Measurements from ENCODE around the gene ANKRD10. TPM values are rescaled to one million over a fixed set of nuclear protein-coding genes. Genes with fewer than 3 reads are reported as not detected.

Gene ANKRD10
- total RNA-seq, 1 experiment from 2014 or later = 120 TPM

DNA sequence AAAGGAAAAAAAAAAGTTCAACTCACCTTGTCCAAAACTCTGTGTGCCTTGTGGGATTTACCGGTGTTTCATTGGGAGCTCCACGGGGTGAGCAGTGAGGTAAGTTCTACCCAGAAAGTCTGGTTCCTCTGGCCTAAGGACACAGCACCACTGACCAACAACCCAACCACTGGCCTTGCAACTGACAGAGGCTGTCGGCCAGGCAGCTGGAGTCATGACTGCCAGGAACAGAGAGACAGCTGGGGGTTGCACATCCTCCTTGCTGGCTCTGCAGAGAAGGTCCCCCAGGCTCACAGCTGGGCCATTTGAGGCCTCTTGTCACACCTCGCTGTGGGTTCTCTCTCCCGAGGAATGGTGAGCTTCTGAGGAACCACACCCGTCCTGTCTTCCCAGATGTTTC is 59.5 kb downstream of the ANKRD10 start:
- H3K9me3 Mint-ChIP-seq (ENCODE audit: low read depth, unreplicated experiment) = no peaks in the 10 kb centered on the region
- TF ChIP-seq CTCF (IDR thresholded peaks at IDR 0.05; ENCODE audit: unreplicated experiment) = no peak
- intact Hi-C loops (cut with micrococcal nuclease; ENCODE audit: unreplicated experiment) = no loop called here
- H3K4me1 Mint-ChIP-seq (ENCODE audit: low read depth, unreplicated experiment) = no peaks in the 10 kb centered on the region
- H3K36me3 Mint-ChIP-seq (ENCODE audit: insufficient read depth, unreplicated experiment) = no peaks in the 10 kb centered on the region
- peaks cover 9% of the 10 kb centered on the region for H3K27me3 Mint-ChIP-seq (ENCODE audit: unreplicated experiment)
- no peak overlapping the region for H3K27ac Mint-ChIP-seq (ENCODE audit: unreplicated experiment)
- BruUV-seq (replicated peaks) = no TSS peak
- DNase-seq = no peak
- CTCF ChIA-PET = interaction anchor here (0.7 kb wide), 1 partner anchor 85 kb away, joined by 3 read pairs; no protein-coding TSS in a partner anchor
- H3K4me3 Mint-ChIP-seq (ENCODE audit: low read depth, unreplicated experiment) = no peak overlapping the region

DNA sequence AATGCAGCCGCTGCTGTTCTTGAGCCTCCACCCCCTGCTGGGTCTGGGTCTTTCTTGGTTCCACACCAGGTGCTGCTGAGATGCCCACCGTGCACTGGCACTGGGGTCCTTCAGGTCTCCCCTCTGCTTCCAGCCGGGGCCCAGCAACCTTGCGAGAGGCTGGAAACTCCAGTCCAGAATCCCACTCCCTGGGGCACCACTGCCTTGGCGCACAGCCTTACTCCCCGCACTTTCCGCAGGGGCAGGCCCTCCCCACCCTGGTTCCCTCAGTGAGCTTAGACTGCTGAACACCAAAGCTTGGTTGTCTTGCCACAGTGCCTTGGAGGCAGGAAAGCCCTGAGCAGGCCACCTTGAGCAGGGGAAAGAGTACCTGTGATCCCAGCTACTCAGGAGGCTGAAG is 60.0 kb downstream of the ANKRD10 start:
- Mint-ChIP-seq H3K9me3 (ENCODE audit: low read depth, unreplicated experiment) (no peaks in the 10 kb centered on the region), H3K4me3 (ENCODE audit: low read depth, unreplicated experiment) (no peak overlapping the region), H3K27me3 (ENCODE audit: unreplicated experiment) (peaks cover 14% of the 10 kb centered on the region), H3K27ac (ENCODE audit: unreplicated experiment) (no peak overlapping the region), H3K36me3 (ENCODE audit: insufficient read depth, unreplicated experiment) (no peaks in the 10 kb centered on the region), H3K4me1 (ENCODE audit: low read depth, unreplicated experiment) (no peaks in the 10 kb centered on the region)
- intact Hi-C loops (cut with micrococcal nuclease; ENCODE audit: unreplicated experiment) = no loop called here
- no TSS peak for BruUV-seq (replicated peaks)
- CTCF ChIA-PET = no interaction called here
- DNase-seq = no peak
- no peak for TF ChIP-seq CTCF (IDR thresholded peaks at IDR 0.05; ENCODE audit: unreplicated experiment)

- CTCF ChIA-PET = no interaction called here
- Mint-ChIP-seq H3K27me3 (ENCODE audit: unreplicated experiment) (peaks cover 15% of the 10 kb centered on the region), H3K27ac (ENCODE audit: unreplicated experiment) (no peak overlapping the region), H3K9me3 (ENCODE audit: low read depth, unreplicated experiment) (no peaks in the 10 kb centered on the region), H3K4me1 (ENCODE audit: low read depth, unreplicated experiment) (no peaks in the 10 kb centered on the region), H3K4me3 (ENCODE audit: low read depth, unreplicated experiment) (no peak overlapping the region), H3K36me3 (ENCODE audit: insufficient read depth, unreplicated experiment) (no peaks in the 10 kb centered on the region)
- intact Hi-C loops (cut with micrococcal nuclease; ENCODE audit: unreplicated experiment) = no loop called here
- no peak for TF ChIP-seq CTCF (IDR thresholded peaks at IDR 0.05; ENCODE audit: unreplicated experiment)
- no peak for DNase-seq
- no TSS peak for BruUV-seq (replicated peaks)
These were observed 61.6 kb downstream of the ANKRD10 start for GRCh38 chr13:110853235-110853721.

DNA sequence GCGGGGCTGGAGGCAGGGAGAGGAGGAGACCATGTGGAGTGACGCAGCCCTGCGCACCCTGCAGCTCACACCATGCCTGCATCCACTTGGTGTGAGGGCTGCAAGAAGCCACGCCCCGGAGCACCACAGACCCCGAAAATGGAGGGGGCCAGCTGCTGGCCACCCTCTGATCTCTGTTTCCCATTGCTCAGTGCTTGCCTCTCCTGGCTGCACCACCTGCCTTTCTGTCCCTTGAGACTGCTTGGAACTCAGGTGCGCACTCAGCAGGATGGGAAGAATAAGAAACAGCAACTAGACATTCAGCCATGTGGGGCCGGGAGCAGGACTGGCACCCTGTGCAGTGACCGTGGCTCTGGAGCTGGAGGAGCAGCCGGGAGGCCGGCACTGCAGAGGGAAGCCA is 64.0 kb downstream of the ANKRD10 start:
- CTCF ChIA-PET = no interaction called here
- TF ChIP-seq CTCF (IDR thresholded peaks at IDR 0.05; ENCODE audit: unreplicated experiment) = no peak
- H3K36me3 Mint-ChIP-seq (ENCODE audit: insufficient read depth, unreplicated experiment) = no peaks in the 10 kb centered on the region
- no peak overlapping the region for H3K4me3 Mint-ChIP-seq (ENCODE audit: low read depth, unreplicated experiment)
- no peak for DNase-seq
- no peaks in the 10 kb centered on the region for H3K4me1 Mint-ChIP-seq (ENCODE audit: low read depth, unreplicated experiment)
- no peak overlapping the region for H3K27ac Mint-ChIP-seq (ENCODE audit: unreplicated experiment)
- intact Hi-C loops (cut with micrococcal nuclease; ENCODE audit: unreplicated experiment) = no loop called here
- no TSS peak for BruUV-seq (replicated peaks)
- no peaks in the 10 kb centered on the region for H3K9me3 Mint-ChIP-seq (ENCODE audit: low read depth, unreplicated experiment)
- peaks cover 25% of the 10 kb centered on the region for H3K27me3 Mint-ChIP-seq (ENCODE audit: unreplicated experiment)

Data from Calu3 (cell line).